H1 (cell line): Measurements from ENCODE around the gene ACVR2B. TPM values are rescaled to one million over a fixed set of nuclear protein-coding genes. Genes with fewer than 3 reads are reported as not detected.
A peak's percentile ranks its signal among the peaks of the same experiment; 100 is the strongest.

Experiments
- CBX5 ChIP-seq: fragments of 300-800, 300-1000 bp; sonication (generic); IDR thresholded peaks from 2 replicates; pipeline ENCODE4 v1.7.1; 2016; ENCODE audit warnings: antibody characterized with exemption, low read length, low read depth
- EZH2 ChIP-seq: fragments of 200-600 bp; sonication (generic); IDR thresholded peaks from 2 replicates; pipeline ENCODE4 v1.7.1; 2012; ENCODE audit warnings: low read depth, mild to moderate bottlenecking, moderate library complexity, low read length, inconsistent platforms; ENCODE audit not compliant: severe bottlenecking
- JUND ChIP-seq: IDR thresholded peaks from 2 replicates; pipeline ENCODE4 v1.6.1; 2011; ENCODE audit warnings: mild to moderate bottlenecking, improper control_type of control experiment, low read length
- KDM4A ChIP-seq: IDR thresholded peaks from one replicate; pipeline ENCODE4 v1.7.1; 2012; ENCODE audit warnings: low read depth, mild to moderate bottlenecking, moderate library complexity, low read length, inconsistent platforms; ENCODE audit not compliant: severe bottlenecking
- KDM5A ChIP-seq: fragments of 200-600 bp; IDR thresholded peaks from 2 replicates; pipeline ENCODE4 v1.7.1; 2012; ENCODE audit warnings: mild to moderate bottlenecking, low read length, inconsistent platforms, mixed read lengths
- RNF2 ChIP-seq: fragments of 200-900, 300-1000 bp; sonication (generic); IDR thresholded peaks from 2 replicates; pipeline ENCODE4 v1.7.1; 2016; ENCODE audit warnings: borderline replicate concordance, low read depth, mild to moderate bottlenecking, antibody characterized with exemption, low read length; ENCODE audit not compliant: poor library complexity, severe bottlenecking; ENCODE audit errors: missing control alignments
- SIRT6 ChIP-seq: IDR thresholded peaks from one replicate; pipeline ENCODE4 v1.7.1; 2012; ENCODE audit warnings: low read length, inconsistent platforms
- SRF ChIP-seq: IDR thresholded peaks from 2 replicates; pipeline ENCODE4 v1.6.1; 2011; ENCODE audit warnings: mild to moderate bottlenecking, low read depth, low read length, moderate library complexity
- TAF1 ChIP-seq: IDR thresholded peaks from 2 replicates; pipeline ENCODE4 v1.6.1; 2011; ENCODE audit warnings: mild to moderate bottlenecking, low read depth, low read length
- TBP ChIP-seq: IDR thresholded peaks from 2 replicates; pipeline ENCODE4 v1.6.1; 2011; ENCODE audit warnings: low read depth, low read length, improper control_type of control experiment
- TEAD4 ChIP-seq: IDR thresholded peaks from 2 replicates; pipeline ENCODE4 v1.6.1; 2012; ENCODE audit warnings: low read depth, low read length, inconsistent platforms, mixed read lengths
- polyA plus RNA-seq, 7 experiments: library from polyadenylated mRNA; depleted of rRNA in 3 of 7; stranded (reverse) in 5 of 7; unstranded in 2 of 7; fragments of >200 nt in 5 of 7; fragments of 200-250 nt in 2 of 7; gene quantifications; 1 replicate in 5 of 7; 2 replicates in 1 of 7; 4 replicates in 1 of 7; pipeline versions ENCODE4 v1.2.1 to v1.2.3, GENCODE V29; 2011 to 2013; ENCODE audit warnings: missing spikeins in 2 of 7, mixed read lengths in 2 of 7
- total RNA-seq: library from RNA; stranded (reverse); fragmentation: NEBNext Ultra II Directional; extraction: Animal tissue kit (Norgen Biotek cat#: 25700); gene quantifications from 2 replicates; pipeline ENCODE4 v1.2.1, GENCODE V29; 2021
- TF ChIP-seq, protein P1 (sequence below): fragments of 300-600 bp; sonication (generic); IDR thresholded peaks from 2 replicates; pipeline ENCODE4 v1.7.1; 2012; ENCODE audit warnings: low read length, moderate library complexity, mild to moderate bottlenecking, inconsistent platforms; ENCODE audit not compliant: insufficient replicate concordance

The ACVR2B gene
- total and polyA plus RNA-seq, 2 of the 8 experiments (the other 6 are each of a cell fraction or from before 2014, with no cell fraction given): 24.7 to 109 TPM

- TF ChIP-seq, protein P1, sequence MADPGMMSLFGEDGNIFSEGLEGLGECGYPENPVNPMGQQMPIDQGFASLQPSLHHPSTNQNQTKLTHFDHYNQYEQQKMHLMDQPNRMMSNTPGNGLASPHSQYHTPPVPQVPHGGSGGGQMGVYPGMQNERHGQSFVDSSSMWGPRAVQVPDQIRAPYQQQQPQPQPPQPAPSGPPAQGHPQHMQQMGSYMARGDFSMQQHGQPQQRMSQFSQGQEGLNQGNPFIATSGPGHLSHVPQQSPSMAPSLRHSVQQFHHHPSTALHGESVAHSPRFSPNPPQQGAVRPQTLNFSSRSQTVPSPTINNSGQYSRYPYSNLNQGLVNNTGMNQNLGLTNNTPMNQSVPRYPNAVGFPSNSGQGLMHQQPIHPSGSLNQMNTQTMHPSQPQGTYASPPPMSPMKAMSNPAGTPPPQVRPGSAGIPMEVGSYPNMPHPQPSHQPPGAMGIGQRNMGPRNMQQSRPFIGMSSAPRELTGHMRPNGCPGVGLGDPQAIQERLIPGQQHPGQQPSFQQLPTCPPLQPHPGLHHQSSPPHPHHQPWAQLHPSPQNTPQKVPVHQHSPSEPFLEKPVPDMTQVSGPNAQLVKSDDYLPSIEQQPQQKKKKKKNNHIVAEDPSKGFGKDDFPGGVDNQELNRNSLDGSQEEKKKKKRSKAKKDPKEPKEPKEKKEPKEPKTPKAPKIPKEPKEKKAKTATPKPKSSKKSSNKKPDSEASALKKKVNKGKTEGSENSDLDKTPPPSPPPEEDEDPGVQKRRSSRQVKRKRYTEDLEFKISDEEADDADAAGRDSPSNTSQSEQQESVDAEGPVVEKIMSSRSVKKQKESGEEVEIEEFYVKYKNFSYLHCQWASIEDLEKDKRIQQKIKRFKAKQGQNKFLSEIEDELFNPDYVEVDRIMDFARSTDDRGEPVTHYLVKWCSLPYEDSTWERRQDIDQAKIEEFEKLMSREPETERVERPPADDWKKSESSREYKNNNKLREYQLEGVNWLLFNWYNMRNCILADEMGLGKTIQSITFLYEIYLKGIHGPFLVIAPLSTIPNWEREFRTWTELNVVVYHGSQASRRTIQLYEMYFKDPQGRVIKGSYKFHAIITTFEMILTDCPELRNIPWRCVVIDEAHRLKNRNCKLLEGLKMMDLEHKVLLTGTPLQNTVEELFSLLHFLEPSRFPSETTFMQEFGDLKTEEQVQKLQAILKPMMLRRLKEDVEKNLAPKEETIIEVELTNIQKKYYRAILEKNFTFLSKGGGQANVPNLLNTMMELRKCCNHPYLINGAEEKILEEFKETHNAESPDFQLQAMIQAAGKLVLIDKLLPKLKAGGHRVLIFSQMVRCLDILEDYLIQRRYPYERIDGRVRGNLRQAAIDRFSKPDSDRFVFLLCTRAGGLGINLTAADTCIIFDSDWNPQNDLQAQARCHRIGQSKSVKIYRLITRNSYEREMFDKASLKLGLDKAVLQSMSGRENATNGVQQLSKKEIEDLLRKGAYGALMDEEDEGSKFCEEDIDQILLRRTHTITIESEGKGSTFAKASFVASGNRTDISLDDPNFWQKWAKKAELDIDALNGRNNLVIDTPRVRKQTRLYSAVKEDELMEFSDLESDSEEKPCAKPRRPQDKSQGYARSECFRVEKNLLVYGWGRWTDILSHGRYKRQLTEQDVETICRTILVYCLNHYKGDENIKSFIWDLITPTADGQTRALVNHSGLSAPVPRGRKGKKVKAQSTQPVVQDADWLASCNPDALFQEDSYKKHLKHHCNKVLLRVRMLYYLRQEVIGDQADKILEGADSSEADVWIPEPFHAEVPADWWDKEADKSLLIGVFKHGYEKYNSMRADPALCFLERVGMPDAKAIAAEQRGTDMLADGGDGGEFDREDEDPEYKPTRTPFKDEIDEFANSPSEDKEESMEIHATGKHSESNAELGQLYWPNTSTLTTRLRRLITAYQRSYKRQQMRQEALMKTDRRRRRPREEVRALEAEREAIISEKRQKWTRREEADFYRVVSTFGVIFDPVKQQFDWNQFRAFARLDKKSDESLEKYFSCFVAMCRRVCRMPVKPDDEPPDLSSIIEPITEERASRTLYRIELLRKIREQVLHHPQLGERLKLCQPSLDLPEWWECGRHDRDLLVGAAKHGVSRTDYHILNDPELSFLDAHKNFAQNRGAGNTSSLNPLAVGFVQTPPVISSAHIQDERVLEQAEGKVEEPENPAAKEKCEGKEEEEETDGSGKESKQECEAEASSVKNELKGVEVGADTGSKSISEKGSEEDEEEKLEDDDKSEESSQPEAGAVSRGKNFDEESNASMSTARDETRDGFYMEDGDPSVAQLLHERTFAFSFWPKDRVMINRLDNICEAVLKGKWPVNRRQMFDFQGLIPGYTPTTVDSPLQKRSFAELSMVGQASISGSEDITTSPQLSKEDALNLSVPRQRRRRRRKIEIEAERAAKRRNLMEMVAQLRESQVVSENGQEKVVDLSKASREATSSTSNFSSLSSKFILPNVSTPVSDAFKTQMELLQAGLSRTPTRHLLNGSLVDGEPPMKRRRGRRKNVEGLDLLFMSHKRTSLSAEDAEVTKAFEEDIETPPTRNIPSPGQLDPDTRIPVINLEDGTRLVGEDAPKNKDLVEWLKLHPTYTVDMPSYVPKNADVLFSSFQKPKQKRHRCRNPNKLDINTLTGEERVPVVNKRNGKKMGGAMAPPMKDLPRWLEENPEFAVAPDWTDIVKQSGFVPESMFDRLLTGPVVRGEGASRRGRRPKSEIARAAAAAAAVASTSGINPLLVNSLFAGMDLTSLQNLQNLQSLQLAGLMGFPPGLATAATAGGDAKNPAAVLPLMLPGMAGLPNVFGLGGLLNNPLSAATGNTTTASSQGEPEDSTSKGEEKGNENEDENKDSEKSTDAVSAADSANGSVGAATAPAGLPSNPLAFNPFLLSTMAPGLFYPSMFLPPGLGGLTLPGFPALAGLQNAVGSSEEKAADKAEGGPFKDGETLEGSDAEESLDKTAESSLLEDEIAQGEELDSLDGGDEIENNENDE: no peak
- TF ChIP-seq TEAD4 (peak; percentile 52; the same call in 1 of the 2 replicates), KDM5A (no peak), TAF1 (no peak), KDM4A (no peak), TBP (no peak), CBX5 (no peak), RNF2 (no peak), JUND (no peak), SIRT6 (no peak), EZH2 (no peak), SRF (no peak)
These were observed 66.0 kb downstream of the ACVR2B start (continued) for GRCh38 chr3:38519651-38520050.
